HCEC 1CT (cell line): Measurements from ENCODE around the gene CTNNA3.
"Not testable (repeated sequence)": the region's sequence is repeated elsewhere in the genome, so short reads cannot be mapped to it uniquely, and the experiment has no call there.

Source experiments
- DNase-seq: peaks from one replicate; pipeline ENCODE4 v3.0.0-alpha.2; 2017

The CTNNA3 gene

GRCh38 chr10:67492317-67493019 is 203.5 kb downstream of the CTNNA3 start:
- DNase-seq, result no peak

DNA sequence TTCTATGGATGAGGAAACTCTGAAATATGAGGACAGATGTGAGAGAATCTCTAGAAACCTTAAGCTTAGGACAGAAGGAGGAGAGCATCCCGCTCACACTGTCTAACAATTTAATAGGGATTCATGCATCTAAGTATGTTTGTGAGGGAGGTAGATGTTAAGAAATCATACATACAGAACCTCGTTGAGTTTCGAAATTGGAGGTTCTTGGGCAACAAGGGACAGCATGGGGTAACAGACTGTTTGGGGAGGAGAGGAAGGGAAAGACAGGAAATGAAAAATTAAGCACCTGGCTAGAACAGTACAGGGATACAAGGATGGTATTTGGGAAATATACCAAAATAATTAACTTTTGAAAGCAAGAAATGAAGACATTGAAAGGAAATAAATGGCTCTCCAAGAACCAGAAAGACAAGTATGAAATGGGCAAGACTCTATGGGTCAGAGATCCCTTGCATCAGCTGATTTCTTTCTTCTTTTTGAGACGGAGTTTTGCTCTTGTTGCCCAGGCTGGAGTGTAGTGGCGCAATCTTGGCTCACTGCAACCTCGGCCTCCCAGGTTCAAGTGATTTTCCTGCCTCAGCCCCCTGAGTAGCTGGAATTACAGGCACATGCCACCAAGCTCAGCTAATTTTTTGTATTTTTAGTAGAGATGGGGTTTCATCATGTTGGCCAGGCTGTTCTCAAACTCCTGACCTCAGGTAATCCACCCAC is 207.9 kb downstream of the CTNNA3 start:
- no peak for DNase-seq

DNA sequence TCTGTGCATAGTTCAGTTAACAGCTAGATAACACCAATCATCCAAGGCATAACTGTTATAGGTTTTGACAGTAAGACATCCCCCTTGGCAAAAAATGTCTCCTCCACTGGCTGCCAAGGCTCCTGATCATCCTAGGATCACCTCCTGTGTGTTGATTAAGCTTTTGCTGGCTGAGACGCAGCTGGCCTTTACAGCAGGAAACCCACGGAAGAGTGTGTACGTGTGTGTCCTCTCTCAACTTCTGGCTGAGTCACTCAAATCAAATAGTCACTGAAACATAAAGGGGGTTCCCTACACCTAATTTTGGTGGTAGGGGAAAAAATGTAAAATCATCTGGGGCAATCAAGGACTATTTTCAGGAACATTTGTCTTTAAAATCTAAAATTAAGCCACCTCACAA is 208.8 kb downstream of the CTNNA3 start:
- no peak for DNase-seq

DNA sequence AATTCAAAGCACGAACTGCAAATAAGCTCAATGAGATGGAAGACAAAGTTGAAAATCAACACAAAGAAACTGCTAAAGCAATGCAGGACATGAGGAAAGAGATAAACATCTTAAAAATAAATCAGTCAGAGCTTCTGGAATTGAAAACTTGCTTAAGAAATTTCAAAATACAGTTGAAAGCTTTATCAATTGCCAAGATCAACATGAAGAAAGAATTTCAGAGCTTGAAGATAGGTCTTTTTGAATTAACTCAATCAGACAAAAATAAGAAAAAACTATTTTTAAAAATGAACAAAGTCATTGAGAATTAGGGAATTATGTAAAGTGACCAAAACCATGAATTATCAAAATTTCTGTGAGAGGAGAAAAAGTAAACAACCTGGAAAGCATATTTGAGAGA is 218.1 kb downstream of the CTNNA3 start:
- no peak for DNase-seq

DNA sequence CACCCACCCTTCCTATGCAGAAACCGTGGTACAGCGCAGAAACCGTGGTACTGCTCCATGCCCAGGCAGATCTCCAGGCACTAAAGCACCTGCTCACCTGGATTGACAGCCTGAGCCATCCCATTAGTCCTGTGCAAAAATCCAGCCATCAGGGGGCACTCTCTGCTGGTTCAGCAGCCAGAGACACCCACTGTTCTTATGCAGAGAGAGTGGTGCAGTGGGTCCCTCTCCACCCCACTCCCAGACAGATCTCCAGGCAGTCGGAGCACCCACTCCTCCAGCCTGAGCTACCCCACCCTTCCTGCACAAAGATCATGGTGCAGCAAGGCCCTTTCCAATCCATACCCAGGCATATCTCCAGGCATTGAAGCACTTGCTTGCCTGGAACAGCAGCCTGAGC is 219.8 kb downstream of the CTNNA3 start:
- DNase-seq, result no peak

DNA sequence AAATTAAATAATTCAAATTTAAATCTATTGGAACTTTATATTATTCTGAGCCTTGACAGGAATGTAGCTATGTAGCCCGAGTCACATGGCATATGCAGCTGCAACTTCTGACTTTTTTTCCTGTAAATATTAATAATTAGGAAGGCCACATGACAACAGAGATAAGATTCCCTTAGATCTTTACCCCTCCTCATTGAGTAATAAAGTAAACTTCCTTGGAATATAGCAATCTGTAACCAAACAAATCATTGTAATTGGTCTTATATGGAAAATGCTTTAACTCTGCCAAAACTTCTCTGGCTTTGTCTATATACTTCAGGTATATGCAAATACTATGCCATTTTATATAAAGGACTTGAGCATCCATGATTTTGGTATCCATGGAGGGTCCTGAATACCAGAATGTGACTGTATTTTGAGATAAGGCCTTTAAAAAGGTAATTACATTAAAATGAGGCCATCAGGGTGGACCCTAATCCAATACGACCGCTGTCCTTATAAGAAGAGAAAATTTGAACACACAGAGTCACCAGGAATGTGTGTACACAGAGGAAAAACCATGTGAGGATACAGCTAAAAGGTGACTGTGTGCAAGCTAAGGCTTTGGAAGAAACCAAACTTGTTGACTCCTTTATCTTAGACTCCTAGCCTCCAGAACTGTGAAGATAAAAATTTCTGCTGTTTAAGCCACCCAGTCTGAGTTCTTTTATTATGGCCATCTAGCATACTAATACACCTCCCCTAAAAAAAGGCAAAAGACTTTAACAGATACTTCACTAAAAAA is 222.0 kb downstream of the CTNNA3 start:
- no peak for DNase-seq

DNA sequence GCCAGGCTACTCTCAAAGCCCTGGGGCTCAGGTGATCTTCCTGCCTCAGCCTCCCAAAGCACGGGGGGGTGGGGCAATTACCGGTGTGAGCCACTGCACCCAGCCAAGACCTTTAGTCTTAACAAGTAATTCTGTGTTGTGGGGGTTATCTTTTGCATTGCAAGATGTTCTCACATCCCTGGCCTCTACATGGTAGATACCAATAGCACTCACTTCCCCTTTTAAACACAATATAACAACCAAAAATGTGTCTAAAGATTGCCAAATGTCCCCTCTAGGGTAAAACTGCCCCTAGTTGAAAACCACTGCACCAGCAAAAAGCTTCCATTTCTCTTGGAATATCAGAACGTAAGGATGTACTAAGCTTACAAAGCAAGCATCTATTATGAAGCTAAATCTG is 225.0 kb downstream of the CTNNA3 start:
- no peak for DNase-seq

- DNase-seq, result no peak
These were observed 231.7 kb downstream of the CTNNA3 start for GRCh38 chr10:67464278-67464677.

GRCh38 chr10:67452892-67453291 is 243.1 kb downstream of the CTNNA3 start:
- no peak for DNase-seq

- no peak for DNase-seq
These were observed 257.2 kb downstream of the CTNNA3 start for GRCh38 chr10:67438605-67439304.

GRCh38 chr10:67433276-67433675 is 262.7 kb downstream of the CTNNA3 start:
- DNase-seq, result no peak

GRCh38 chr10:67402620-67403019 is 293.4 kb downstream of the CTNNA3 start:
- no peak for DNase-seq

- no peak for DNase-seq
These were observed 294.3 kb downstream of the CTNNA3 start for GRCh38 chr10:67401711-67402110.

DNA sequence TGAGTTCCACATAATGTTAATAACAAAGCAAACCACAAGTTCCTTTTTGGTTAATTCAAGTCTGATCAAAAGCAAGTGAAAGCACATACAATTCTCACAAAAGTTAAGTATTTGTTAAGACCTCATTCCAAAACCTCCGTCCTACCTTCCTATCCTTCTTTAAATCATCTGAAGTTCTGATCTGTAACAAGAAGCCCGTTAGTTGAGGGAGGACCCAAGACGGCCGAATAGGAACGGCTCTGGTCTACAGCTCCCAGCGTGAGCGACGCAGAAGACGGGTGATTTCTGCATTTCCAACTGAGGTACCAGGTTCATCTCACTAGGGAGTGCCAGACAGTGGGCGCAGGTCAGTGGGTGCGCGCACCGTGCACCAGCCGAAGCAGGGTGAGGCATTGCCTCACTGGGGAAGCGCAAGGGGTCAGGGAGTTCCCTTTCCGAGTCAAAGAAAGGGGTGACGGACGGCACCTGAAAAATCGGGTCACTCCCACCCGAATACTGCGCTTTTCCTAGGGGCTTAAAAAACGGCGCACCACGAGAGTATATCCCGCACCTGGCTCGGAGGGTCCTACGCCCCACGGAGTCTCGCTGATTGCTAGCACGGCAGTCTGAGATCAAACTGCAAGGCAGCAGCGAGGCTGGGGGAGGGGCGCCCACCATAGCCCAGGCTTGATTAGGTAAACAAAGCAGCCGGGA is 309.0 kb downstream of the CTNNA3 start:
- DNase-seq, result not testable (repeated sequence)

GRCh38 chr10:67386260-67386659 is 309.7 kb downstream of the CTNNA3 start:
- DNase-seq, result no peak

DNA sequence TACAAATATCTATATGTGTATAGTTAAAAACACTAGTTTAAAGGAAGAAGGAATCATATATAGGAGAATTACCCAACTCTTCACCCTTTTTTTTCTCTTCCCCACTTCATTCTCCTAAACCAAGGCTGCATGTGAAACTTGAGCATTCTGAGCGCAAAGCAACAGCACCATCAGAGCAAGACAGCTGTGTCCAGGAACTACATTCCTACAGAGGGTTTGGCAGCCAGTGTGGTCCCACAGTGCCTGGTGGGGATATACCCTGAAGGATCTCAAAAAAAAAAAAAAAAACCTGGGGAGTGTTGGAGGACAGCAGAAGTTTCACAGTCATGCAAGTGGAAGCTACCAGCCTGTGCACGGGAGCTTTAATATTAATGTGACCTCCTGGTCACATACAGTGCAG is 310.4 kb downstream of the CTNNA3 start:
- DNase-seq, result no peak

DNA sequence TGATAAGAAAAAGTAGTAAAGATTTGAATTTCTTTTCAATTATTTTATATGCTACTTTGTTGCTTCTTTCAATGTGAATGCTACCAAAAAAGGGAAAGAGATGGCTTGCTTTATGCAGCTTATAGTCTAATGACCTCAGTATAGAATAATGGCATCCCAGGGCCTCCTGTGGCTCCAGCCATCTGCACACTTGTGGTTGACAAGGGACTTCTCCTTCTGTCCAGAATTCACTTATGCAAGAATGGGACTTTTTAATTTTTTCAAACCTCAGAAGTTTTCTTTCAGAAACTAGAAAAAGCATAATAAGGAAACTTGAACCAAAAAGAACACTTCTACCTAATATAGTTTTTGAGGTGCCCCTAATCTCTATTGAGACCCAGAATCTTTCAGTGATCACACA is 310.9 kb downstream of the CTNNA3 start:
- no peak for DNase-seq

DNA sequence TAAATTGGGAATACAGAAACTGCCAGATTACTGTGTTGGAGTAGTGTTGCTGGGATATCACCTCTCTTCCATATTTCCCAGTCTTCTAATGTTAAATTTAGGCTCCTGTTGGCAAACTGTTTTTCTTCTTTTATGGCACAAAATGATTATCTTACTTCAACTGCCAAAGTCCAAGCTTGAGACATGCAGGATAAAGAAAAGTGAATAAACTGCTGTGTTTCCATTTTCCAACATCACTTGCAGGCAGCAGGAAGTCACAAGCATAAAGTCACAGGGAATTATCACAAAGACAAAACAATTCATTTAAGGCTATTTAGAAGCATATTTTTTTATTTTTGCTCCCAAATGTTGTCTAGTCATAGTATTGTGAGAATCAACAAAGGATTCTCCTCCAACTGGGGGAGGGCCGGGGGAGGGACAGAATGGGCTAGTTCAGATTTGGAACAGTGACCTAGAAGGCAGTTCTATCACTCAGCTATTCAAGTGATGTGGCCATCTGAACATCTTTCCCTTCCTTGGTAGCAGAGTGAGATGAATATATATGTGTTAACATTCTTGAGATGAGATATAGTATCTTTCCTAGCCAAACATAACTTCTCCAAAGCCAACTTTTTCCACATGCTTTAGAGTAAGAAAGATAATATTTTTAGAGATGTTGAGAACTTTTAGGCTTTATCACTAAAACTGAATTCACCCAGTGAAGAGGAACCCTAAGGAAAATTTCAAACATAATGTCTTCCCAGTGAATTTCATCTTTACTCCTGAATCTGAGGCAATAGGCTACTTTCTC is 364.7 kb downstream of the CTNNA3 start:
- DNase-seq, result no peak

DNA sequence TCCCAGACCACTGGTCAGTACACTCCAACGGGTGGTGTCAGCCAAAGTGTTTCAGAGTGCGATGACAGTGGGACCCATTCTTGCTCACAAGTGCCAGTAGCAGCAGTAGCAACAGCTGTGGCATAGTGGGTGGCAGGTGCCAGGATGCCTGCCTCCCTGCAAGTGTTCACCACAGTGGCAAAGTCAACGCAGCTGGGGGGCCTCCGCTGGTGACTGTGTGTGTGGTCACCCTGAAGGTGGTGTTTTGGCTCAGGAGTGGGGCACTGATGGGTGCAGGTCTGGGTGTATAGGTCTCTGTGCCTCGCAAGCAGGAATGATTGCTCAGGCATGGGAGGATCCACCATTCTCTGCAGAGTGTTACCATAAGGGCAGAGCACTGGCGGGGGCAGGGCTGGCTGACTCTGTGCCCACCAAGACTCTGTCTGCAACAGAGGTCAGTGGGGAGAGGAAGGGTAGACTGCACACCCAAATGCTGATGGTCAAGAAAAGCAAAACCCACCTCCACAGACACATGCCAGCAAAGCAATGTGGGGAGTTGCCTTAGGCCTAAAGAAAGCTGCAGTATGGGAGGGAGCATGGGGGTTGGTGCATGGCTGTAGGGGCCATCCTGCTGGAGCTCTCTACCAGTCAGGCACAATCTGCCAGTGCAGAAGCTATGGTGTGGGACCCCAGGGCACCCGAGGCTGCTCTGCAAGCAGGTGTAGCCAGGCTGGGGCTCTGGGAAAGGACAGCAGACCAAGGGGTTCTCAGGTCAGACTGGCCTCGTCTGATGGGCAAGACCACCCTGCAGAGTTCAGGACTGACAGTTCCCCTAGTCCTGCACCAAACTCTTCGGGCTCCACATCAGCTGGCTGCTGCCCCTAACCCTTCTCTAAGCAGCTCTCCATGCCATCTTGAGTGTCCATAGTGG is 368.1 kb downstream of the CTNNA3 start:
- DNase-seq, result no peak

GRCh38 chr10:67319976-67320375 is 376.0 kb downstream of the CTNNA3 start:
- DNase-seq, result no peak

DNA sequence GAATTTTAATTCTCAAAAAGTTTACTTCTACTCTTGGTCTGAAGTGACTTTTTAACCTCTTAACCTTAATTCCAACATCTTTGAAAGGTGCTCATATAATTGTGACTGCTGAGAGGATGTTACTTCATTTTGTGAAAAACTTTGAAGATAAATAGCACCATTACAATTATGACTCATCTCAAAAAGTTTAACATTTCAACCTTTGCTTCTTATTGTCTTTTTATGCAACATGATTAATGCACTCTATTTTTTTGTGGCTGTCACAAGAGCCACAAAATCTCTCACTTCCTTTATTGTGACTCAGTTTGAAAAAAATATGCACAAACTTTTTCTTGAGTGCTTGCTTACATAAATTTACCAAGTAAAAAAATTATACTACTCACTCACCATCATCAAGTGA is 387.1 kb downstream of the CTNNA3 start:
- DNase-seq, result no peak
